T-helper 1 cell treated with Interleukin-12 subunit alpha and Interleukin-12 subunit beta and Interleukin-4 antibody, amounts not matched to agents 30 ng/mL and 1 ng/mL, for 36 hours (primary cell): Measurements from ENCODE around the gene CDC14B. TPM values are rescaled to one million over a fixed set of nuclear protein-coding genes. Genes with fewer than 3 reads are reported as not detected.
"Not testable (repeated sequence)": the region's sequence is repeated elsewhere in the genome, so short reads cannot be mapped to it uniquely, and the experiment has no call there.

Experiments used
- intact Hi-C: fragments of 100-400 bp; cut with micrococcal nuclease; formaldehyde crosslinking; loops from one replicate; pipeline ENCODE4 v1.15.1; 2024
- total RNA-seq: library from RNA; stranded (reverse); gene quantifications from 2 replicates; pipeline ENCODE4 v1.2.3, GENCODE V29; 2022

CDC14B gene
- total RNA-seq, 1 donor from 2014 or later = 2.2 TPM

GRCh38 chr9:96633579-96633978, 13.9 kb upstream of the CDC14B start:
- intact Hi-C loops = not testable (repeated sequence)

- intact Hi-C loops = no loop called here
Measured at GRCh38 chr9:96626912-96627311, 7.3 kb upstream of the CDC14B start.

GRCh38 chr9:96621618-96622017, 2.0 kb upstream of the CDC14B start:
- intact Hi-C loops = loop anchor here (2.0 kb wide), 1 partner anchor 65 kb away; no protein-coding TSS in a partner anchor

- intact Hi-C loops = loop anchor here (2.0 kb wide), 1 partner anchor 66 kb away; no protein-coding TSS in a partner anchor
Measured at GRCh38 chr9:96620832-96621269, 1.2 kb upstream of the CDC14B start.

- intact Hi-C loops = loop anchor here (2.0 kb wide), 1 partner anchor 67 kb away; no protein-coding TSS in a partner anchor
Measured at GRCh38 chr9:96620181-96620514, 505 bp upstream of the CDC14B start.

GRCh38 chr9:96619124-96619465, 548 bp downstream of the CDC14B start:
- intact Hi-C loops = loop anchor here (1.0 kb wide), 1 partner anchor 53 kb away; no protein-coding TSS in a partner anchor

- intact Hi-C loops = loop anchor here (1.0 kb wide), 1 partner anchor 52 kb away; no protein-coding TSS in a partner anchor
Measured at GRCh38 chr9:96618209-96619123, 1.2 kb downstream of the CDC14B start.

- intact Hi-C loops = no loop called here
Measured at GRCh38 chr9:96617439-96618185, 2.0 kb downstream of the CDC14B start.

- intact Hi-C loops = no loop called here
Measured at GRCh38 chr9:96616817-96617438, 2.7 kb downstream of the CDC14B start.

- intact Hi-C loops = no loop called here
Measured at GRCh38 chr9:96615411-96615810, 4.2 kb downstream of the CDC14B start.

GRCh38 chr9:96614664-96615063, 5.0 kb downstream of the CDC14B start:
- intact Hi-C loops = not testable (repeated sequence)

- intact Hi-C loops = no loop called here
Measured at GRCh38 chr9:96612966-96613589, 6.6 kb downstream of the CDC14B start.

- intact Hi-C loops = no loop called here
Measured at GRCh38 chr9:96612105-96612965, 7.3 kb downstream of the CDC14B start.

- intact Hi-C loops = no loop called here
Measured at GRCh38 chr9:96611302-96611701, 8.3 kb downstream of the CDC14B start.

- intact Hi-C loops = no loop called here
Measured at GRCh38 chr9:96609732-96610131, 9.9 kb downstream of the CDC14B start.

GRCh38 chr9:96607971-96608370, 11.7 kb downstream of the CDC14B start:
- intact Hi-C loops = no loop called here

- intact Hi-C loops = no loop called here
Measured at GRCh38 chr9:96605328-96605727, 14.3 kb downstream of the CDC14B start.

- intact Hi-C loops = no loop called here
Measured at GRCh38 chr9:96604004-96604319, 15.7 kb downstream of the CDC14B start.

GRCh38 chr9:96603305-96604003, 16.2 kb downstream of the CDC14B start:
- intact Hi-C loops = no loop called here

GRCh38 chr9:96599298-96599697, 20.3 kb downstream of the CDC14B start:
- intact Hi-C loops = no loop called here
